ENCODE data around the gene DHX32.
A peak's percentile ranks its signal among the peaks of the same experiment; 100 is the strongest.

The DHX32 gene

DNA sequence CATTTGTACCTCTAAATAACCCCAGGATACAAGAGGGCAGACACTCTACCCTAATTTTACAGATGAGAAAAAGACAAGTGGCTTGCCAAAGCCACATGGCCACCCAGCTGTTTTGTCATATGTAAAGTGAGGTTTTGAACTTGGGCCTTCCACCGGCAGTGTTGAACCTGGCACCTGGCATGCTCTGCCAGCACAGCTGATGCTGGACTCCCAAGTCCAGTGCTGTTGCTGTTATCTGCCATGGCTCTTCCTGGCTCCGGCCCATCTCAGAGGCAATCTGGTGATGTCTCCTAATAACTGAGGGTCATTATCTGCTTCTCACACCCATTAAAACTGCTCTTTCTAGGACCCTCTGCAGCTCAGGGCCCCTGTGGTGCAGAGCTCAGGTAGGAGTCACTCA, 32.7 kb downstream of the DHX32 start:
- DNase-seq (ENCODE audit: low read depth) = no peak

DNA sequence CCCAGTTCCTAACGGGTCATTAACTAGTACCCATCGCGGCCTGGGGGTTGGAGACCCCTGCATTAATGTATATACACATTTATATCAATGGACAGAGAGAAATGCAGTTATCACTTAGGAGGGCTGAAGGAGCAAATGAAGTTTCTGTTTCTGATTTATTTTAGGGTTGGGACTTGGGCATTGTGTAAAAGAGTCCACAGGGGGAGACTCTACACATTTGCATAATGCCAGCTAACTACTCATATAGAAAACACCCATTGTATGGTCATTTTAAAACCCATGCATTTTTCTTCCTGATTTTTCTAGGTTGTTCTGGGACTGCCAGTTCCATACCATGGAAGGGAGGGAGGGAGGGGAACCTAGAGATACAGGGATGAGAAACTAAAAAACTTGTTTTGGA, 34.2 kb downstream of the DHX32 start:
- no peak for DNase-seq (ENCODE audit: low read depth)

DNA sequence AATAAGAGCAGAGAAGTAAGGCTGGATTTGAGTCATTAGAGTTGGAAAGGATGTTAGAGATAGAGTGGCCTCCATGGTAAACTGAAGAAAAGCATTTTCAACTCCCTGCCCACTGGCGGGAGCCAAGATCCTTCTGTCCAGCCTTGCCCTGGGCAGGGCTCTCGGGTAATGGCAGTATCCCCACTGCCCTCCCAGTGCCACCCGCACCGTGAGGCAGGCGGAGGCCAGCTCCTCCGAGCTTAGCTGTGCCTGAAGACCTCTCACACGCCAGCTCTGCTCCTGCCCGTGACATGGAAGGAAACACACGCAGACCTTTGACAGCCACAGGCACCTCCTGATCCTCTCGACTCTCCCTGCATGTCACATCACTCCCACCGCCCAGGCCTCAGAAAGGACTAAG, 35.5 kb downstream of the DHX32 start:
- DNase-seq (ENCODE audit: low read depth) = no peak

DNA sequence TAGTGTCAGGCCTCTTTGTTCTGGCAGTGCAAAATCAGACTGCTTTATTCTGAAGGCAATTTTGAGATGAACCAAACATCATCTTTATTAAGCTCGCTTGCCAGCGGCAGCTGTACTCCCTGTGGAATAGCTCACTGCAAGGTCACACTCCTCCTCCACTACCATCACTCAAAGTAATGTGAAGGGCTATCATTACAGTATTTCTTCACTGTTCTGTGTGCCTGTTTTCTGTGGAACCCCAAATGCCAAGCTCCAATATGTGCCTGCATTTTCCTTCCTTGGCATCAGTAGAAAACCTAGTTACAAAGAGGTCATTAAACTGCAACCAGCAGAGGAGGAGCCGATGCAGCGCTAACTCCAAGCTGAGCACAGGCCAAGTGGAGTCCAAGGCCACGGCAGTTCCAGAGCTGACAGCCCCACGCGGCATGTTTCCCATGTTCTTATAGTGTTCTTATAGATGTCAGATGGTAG, 36.3 kb downstream of the DHX32 start:
- DNase-seq (ENCODE audit: low read depth) = no peak

DNA sequence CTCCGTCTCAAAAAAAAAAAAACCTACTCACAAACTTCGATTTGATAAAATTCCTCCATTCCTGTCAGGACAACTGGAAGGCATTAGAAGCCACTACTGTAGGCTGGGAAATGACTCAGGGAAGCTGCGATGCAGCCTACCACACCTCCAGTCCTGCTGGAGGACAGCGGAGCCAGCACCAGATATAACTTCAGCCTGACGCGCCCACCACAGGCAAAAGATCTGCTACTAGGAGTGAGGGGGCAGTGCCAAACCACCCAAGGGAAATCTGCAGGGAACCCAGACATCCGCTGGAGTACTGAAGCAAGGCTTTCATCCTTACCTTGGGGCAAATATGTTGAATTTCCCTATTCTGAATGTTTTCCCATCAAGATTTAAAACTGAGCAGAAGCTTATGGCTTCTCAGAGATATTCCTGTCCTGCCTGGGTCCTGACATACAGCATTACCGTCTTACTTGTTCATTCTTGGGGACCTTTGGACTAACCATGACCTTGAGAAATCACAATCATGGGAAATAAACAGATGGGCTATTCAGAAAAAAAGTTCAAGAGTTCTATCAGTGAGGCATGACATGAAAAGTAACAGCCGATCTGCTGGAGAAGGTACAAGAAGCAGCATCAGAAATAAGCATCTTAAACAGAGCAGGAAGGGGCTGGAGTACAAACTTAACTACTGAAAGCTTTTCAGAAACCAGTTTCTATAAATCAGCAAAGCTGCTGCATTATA, 37.3 kb downstream of the DHX32 start:
- no peak for DNase-seq (ENCODE audit: low read depth)

DNA sequence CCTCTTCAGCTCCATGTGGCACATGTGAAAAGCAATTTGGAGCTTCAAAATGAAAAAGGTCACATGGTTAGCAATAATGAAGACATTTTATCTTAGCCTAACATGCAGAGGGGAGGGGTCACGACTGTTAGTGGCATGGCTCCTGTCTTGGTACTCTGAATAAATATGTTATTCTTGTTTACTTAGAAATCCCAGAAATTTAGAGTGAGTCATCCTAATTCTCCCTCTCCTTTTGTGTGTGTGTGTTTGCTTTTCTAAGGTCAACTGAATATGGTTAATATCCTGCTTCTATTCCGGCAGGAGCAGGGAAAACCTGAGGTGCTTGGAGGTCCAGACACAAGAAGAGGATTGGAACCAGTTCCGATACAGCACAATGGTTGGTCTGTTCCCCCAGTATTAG, 40.1 kb downstream of the DHX32 start:
- peak; percentile 38 for DNase-seq (ENCODE audit: low read depth)

DNA sequence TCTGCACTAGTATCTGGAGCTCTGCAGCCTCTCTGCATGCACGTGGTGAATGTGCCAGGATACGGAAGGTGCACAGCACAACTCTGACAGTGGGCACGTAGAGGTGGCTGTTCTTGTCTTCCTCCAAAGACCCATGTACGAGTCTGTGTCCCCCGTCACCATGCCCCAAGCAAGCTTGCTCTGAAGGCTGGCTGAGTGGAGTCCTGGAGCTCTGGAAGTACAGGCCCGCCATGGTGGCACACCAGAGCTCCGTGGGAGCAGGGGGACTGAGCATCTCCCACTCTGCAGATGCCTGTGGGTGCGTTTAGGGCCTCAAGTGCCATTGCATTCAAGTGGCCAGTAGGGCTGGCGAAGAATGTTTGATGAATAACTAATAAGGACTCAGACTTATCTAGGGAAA, 40.7 kb downstream of the DHX32 start:
- DNase-seq (ENCODE audit: low read depth) = no peak

DNA sequence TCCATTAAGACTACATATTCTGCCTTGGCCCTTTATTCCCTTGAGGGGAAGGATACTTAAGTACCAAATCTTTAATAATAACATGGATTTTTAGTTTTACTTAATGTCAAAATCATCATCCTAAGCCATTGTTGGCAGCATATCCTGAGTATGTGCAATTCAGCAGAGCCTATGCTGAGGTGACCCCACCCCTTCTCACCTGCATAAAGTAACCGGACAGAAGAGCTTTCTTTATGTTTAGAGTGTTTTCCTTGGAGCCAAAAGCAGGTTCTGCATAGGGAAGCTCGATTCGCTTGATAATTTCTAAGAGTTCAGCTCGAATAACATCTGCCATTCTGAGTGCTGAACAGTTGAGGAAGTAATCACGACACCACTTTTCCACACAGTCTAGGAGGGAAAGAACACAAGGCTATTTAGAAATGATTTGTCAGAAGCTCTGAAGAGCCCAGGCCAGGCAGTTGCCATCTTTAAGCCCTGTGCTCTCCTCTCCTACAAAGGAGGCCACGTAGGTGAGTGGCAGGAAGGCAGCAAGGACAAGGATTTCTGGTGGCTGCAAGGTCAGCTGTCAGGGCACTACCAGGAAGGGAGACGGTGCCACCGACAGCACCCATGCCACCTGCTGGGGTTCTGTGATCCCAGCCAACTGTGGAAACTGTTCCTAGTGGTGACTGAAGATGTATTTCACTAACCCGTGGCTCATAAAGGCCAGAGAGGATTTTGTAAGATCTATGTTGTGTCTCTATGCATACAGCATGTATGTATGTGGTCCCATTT, 42.1 kb downstream of the DHX32 start:
- DNase-seq (ENCODE audit: low read depth) = no peak

DNA sequence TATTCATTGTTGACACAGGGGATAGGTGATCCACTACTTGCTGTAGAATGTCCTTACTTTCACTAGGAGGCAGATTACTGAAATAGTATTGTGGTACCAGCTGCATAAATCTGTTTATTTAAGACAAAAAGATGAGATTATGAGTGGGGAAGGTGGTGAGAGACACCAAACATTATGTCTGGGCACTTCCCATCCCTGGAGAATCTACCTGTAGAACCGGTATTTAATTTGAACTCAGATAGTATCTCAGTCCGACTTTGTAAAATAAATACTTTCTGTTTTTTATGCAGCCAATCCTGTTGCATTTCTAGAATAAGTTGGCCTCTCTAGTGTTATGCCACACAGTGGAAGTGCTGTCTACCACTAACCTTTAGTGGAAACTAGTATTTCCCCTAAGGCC, 44.3 kb downstream of the DHX32 start:
- no peak for DNase-seq (ENCODE audit: low read depth)

DNA sequence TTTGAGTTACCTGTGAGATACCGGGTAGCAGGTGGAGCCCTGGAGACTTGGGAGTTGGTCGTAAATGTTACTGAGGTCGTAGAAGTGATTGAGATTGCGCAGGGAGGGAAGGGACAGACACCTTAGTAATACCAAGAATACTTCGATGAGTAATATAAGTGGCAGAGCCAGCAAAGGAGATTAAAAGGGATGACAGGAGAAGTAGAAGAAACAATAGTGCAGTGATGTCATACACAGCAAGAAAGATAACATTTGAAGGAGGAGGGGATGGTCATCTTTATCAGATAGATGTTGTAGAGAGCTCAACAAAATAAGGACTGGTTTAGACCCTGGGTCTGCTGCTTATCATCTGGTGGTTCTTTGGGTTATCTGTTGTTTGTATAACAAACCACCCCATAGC, 52.8 kb downstream of the DHX32 start:
- DNase-seq (ENCODE audit: low read depth) = no peak

DNA sequence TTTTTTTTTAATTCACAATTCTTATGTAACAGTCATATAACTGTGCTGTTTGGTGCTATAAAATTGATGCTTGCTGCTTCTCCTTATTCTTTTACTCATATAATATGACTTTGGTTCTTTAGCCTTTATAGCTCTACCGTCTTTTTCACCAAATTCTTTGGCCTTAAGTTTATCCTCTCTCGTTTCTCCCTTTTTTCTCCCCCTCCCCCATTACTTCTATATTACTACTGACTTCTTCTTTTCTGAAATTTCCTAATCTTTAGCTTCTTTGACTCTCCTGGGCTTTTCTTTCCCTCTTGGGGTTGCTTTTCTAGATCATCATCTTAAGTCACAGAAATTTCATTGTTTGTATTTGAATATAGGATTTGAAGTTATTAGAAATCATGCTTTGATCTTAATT, 54.0 kb downstream of the DHX32 start:
- DNase-seq (ENCODE audit: low read depth) = no peak

DNA sequence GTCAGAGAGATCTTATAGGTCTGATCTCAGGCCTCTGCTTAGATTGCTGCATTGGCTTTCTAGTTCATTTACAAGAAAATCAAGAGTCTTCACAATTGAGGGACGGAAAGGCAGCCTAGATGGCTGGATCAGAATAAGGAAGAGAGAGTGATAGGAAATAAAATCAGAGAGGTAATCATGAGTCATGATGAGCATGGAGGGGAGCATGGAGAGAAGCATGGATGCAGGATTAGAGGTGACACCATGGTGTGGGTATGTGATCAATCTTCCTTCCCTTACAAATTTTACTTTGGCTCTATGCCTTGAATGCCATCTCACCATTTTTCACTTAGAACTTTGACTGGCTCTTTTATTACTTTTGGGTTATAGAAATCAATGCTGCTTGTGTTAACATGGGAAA, 56.4 kb downstream of the DHX32 start:
- peak; percentile 44 for DNase-seq (ENCODE audit: low read depth)

DNA sequence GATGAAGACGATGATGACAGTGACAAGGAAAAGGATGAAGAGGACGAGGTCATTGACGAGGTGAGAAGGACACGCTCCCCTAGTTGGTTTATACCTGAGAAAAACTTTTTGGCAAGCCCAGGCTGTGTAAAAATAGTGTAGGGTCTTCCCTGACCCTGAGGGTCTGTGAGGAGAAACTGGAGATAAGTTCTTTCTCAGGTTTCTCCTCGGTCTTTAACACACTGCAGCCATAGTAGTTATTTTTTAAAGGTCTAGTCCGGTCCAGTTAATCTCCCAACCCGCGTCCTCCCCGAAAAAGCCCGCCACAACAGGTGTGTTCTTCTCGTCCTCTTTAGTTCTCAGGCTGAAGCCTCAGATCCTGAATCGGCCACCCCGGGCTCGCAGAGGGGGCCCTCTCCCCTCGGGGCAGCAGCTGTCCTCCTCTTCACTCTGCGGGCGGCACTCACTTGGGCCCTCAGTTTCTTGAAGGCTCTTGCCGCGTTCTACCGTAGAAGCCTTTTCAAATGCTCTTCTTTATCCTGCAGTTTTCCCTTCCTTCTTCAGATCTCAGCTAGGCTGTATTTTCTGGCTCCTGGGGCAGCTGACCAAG, 57.3 kb downstream of the DHX32 start:
- DNase-seq (ENCODE audit: low read depth) = peak; percentile 21

DNA sequence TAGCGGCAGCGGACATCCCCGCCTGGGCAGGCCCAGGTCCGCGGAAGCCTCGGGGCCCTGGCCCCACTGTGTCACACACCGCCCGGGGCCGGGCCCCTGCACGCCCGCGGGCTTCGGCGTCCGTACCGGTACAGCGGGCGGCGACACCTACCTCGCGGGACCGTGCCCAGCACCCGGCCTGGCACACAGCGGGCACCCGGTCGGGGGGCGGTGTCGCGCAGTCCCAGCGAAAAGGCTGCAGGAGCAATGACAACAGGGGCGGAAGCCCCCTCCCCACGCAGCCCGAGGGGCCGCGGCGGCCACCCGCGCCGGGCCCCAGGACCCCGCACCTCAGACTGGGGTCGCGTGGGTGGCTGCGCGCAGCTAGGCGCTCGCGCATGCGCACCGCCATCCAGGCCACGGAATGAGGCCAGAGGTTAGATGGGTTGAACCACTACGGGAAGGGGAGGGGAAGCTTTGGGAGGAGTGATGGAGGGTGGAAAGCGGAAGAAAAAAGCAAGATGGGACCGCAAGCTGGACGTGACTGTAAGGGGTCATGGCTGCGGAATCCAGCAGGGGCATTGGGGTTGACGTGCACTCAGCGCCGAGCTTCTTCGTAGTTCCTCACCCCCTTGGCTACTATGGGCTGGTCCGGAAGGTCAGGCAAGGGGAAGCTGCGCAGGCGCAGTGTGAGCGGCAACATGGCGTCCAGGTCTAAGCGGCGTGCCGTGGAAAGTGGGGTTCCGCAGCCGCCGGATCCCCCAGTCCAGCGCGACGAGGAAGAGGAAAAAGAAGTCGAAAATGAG, 58.0 kb downstream of the DHX32 start, which contains the start of the genes BCCIP and UROS:
Gene BCCIP, plus strand, starts transcription at position 669 of the 785 bp plus-strand sequence. Its CDS starts 12 bp downstream, at position 681.
Gene UROS, minus strand, starts transcription at position 381 of the 785 bp plus-strand sequence. CDS start 6,759 bp downstream, outside the sequence.
- DNase-seq (ENCODE audit: low read depth) = peak; percentile 90

DNA sequence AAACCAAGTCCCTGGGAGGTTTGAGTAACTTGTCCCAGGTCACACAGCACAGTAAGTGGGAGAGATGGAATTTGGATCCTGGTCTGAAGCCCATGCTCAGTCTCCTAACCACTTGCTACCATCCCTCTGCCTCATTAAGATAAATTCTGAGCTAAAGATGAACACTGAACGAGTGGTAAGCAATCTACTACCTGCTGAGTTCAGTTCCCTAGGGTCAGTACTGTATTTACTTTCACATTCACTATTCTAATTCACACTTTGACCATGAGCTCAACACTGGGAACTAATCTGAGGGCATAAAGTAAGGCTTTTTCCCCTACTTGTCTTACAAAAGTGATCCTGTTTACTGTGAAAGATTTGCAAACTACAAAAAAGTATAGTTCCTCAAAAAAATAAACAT, 60.4 kb downstream of the DHX32 start:
- DNase-seq (ENCODE audit: low read depth) = no peak

DNA sequence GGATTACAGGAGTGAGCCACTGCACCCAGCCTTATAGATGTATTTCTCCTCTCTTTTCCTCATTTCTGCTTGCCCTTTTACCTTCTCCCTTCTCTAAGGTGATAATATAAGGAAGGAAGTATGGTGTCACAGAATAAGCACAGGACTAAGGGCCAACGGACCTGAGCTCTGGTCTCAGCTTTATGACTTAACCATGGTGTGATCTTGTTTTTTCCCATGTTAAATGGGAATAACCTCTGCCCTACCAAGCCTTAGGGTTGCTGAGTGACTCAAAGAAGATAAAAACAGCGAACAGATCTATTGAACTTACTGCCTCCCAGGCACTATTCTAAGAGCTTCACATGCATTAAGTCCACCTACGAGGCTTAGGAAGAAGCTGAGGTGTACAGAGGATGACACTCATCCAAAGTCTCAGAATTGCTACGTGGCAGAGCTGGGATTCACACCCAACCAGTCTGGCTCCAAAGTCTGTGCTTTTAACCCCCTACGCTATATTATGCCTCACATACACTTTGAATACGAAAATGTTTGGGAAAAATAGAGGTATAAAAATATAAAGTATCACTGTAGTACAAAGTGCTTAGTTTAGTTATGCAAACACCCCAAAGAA, 63.6 kb downstream of the DHX32 start:
- no peak for DNase-seq (ENCODE audit: low read depth)

DNA sequence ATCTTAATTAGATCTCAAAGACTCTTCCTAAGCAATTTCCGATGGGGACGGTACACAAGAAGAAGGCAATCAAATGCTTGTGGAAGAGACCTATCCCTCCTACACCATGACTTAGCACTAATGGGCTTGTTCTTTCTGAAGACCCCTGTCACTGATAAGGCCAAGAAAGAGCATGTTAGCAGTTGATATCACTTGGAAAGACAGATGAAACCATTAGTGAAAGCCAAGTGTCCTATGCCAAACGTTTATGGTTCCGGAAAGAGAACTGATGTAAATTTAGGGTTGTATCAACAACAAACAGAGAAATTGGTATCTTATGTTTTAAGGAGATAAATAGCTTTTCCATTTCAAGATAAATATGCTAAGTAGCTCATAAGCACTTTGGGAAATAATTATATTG, 64.5 kb downstream of the DHX32 start:
- no peak for DNase-seq (ENCODE audit: low read depth)

DNA sequence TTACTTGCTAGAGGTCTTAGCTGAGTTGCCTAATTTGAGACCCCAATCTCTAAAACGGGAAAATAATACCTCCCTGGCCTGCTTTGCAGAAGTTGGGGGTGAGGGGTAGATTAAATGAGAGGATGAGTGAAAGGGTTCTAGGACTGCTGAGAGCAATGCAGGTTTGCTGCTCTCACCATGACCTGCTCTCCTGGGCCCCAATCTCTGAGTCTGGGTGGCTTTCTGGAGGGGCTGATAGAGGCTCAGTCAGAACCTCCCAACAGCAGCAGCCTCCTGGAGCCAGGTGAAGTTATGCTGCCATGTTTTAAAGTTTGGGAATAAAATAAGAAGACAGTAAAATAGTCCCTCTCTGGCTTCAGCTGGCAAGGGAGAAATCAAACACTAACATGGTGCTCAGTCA, 65.3 kb downstream of the DHX32 start:
- DNase-seq (ENCODE audit: low read depth) = no peak

DNA sequence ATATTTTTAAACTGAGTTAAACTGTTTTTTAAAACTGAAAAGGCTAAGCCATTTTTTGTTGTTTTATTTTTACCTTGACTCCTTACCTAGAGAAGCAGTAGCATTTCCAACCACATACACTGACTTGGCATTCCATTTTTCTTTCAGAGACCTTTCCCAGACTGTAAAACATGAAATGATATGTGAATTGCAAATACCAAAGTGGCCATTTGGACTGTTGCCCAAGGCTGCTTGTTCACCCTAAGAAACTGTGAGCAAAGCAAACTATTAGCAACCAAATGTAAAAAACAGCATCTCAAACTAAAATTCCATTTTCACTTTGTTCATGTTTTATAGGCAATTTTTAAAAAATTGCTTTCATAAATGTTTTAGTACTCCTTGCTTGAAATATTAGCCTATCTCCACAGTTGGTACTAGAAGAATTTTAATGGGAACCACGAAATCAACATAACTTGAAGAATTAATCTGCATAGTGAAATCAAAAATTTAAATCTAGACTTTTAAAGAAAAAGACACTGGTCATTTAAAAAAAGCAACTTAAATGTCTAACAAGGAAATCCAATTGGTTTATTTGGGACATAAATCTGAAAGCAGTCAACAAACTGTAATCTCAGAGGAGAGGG, 68.9 kb downstream of the DHX32 start:
- peak; percentile 73 for DNase-seq (ENCODE audit: low read depth)

DNA sequence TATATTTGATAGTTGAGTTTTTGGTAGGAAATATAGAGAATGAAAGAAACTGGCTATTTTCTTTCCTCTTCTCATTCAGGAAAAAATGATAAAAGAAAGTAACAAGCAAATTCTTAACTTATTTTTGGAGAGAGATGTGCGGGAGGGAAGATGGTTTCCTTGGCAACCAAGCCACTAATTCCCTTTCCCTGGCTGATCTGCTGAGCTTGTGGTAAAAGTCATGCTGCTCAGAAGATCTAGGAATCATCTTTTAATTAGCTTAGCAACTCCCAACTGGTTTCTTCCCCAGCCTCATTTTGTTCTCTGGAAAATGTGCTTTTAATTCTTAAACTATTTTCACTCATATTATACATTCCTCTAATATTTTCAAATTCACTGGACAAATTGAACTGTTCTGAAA, 69.8 kb downstream of the DHX32 start:
- peak; percentile 55 for DNase-seq (ENCODE audit: low read depth)

DNA sequence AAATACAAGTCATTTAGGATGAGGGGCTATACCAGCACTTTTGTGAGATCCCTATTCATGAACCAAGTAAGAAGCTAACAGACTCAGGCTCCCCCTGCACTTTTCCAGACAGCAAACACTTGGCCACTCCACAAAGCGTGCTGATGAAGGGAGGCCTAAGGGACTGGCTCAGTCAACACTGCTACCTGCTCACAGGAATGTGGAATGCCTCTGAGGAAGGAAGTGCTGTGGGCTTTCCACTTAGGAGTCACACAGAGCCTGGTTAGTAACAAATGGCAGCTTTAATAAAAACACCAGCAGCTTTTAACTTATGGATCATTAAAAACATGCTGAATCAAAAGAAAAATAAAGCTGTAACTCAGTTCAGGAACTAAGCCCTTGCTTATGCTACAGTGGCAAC, 73.0 kb downstream of the DHX32 start:
- no peak for DNase-seq (ENCODE audit: low read depth)
